ENCODE results near the gene SPECC1. TPM values are rescaled to one million over a fixed set of nuclear protein-coding genes. Genes with fewer than 3 reads are reported as not detected.

The SPECC1 gene
- total and polyA plus RNA-seq, 2 of the 4 experiments (the other 2 are of a cell fraction): 16.9 to 26.2 TPM

- no peaks in the 10 kb centered on the region for H3K4me1 ChIP-seq (ENCODE audit: control insufficient read depth, insufficient read depth, low read length)
- POLR2A ChIA-PET (ENCODE audit: unreplicated experiment): no interaction called here
- no TSS peak for BruUV-seq (replicated peaks)
Measured at GRCh38 chr17:20315821-20316220, 306.7 kb downstream of the SPECC1 start.

More at GRCh38 chr17:20315821-20316220, 306.7 kb downstream of the SPECC1 start:
- Histone ChIP-seq H4K8ac (ENCODE audit: low read depth in 2 of 2, low read length in 2 of 2) (no peak overlapping the region), H3K27ac (ENCODE audit: insufficient read depth, low read length) (no peak overlapping the region), H3K27me3 (ENCODE audit: control insufficient read depth, insufficient read depth, low read length) (no peaks in the 10 kb centered on the region), H4K20me1 (ENCODE audit: insufficient read depth, low read length) (no peaks in the 10 kb centered on the region), H3K9me1 (ENCODE audit: insufficient read depth, low read length) (no peaks in the 10 kb centered on the region), H2AFZ (replicated peaks; ENCODE audit: low read length, poor library complexity) (no peak overlapping the region), H2BK120ac (ENCODE audit: low read depth, low read length) (no peak overlapping the region), H3K36me3 (ENCODE audit: control insufficient read depth, insufficient read depth, low read length) (peaks cover 10% of the 10 kb centered on the region), H2AK5ac (ENCODE audit: low read depth, low read length) (no peak overlapping the region), H2BK5ac (ENCODE audit: low read depth, low read length, poor library complexity, severe bottlenecking) (no peak overlapping the region), H2BK15ac (ENCODE audit: low read depth, low read length) (no peak overlapping the region), H4K5ac (ENCODE audit: low read depth, low read length) (no peak overlapping the region), H3K18ac (ENCODE audit: low read depth, low read length) (no peak overlapping the region), H3K14ac (replicated peaks; ENCODE audit: low read depth, low read length) (no peak overlapping the region), H2BK20ac (ENCODE audit: low read depth, low read length) (no peak overlapping the region), H3K9me3 (ENCODE audit: control insufficient read depth, insufficient read depth, low read length) (no peaks in the 10 kb centered on the region), H3K23ac (ENCODE audit: low read depth, low read length) (no peak overlapping the region), H3K4me3 (ENCODE audit: insufficient read depth, low read depth, low read length) (no peak overlapping the region), H3K4ac (ENCODE audit: low read depth, low read length) (no peak overlapping the region), H3K56ac (ENCODE audit: extremely low read depth, insufficient read depth, low read length) (no peak overlapping the region), H3K79me1 (ENCODE audit: low read depth in 1 of 2, low read length in 2 of 2) (no peaks in the 10 kb centered on the region; a peak in 1 of 4 replicates), H4K91ac (ENCODE audit: insufficient read depth, low read depth, low read length) (no peak overlapping the region), H3K9ac (ENCODE audit: low read depth, low read length) (no peak overlapping the region), H2AK9ac (replicated peaks; ENCODE audit: low read depth, low read length, poor library complexity) (no peak overlapping the region), H3K4me2 (ENCODE audit: low read depth, low read length) (no peak overlapping the region)
- intact Hi-C loops (cut with micrococcal nuclease) (loop anchor here (5.0 kb wide), 1 partner anchor 319 kb away; no protein-coding TSS in a partner anchor), dilution Hi-C loops (cut with HindIII; ENCODE audit: low sequenced_read_pairs, unreplicated experiment) (no loop called here), in situ Hi-C loops (cut with MboI; ENCODE audit: low sequenced_read_pairs) (loop anchor here (5.0 to 10.0 kb wide), 3 partner anchors 91 to 321 kb away; no protein-coding TSS in a partner anchor)
- WGBS, 2 experiments (ENCODE audit: extremely low coverage in 2 of 2, insufficient read length in 1 of 2): no CpG with 5 or more reads among the region's 4 CpGs
- CTCF ChIA-PET: no interaction called here
- peak; percentile 4 for DNase-seq
- ATAC-seq (ENCODE audit: low read depth): no peak
- TF ChIP-seq CHD1 (IDR thresholded peaks at IDR 0.05; ENCODE audit: low read depth, low read length): no peak
- no peak for TF ChIP-seq RFX5 (IDR thresholded peaks at IDR 0.05; ENCODE audit: low read depth, low read length)
- no peak for TF ChIP-seq RCOR1 (IDR thresholded peaks at IDR 0.05; ENCODE audit: insufficient replicate concordance, low read length)
- TF ChIP-seq SMC3 (IDR thresholded peaks at IDR 0.05; ENCODE audit: low read depth, low read length): no peak
- no peak for TF ChIP-seq FOS (IDR thresholded peaks at IDR 0.05; ENCODE audit: low read depth, low read length)
- no peak for TF ChIP-seq MAZ (IDR thresholded peaks at IDR 0.05; ENCODE audit: borderline replicate concordance, low read depth, low read length)
- no peak for TF ChIP-seq CEBPB (IDR thresholded peaks at IDR 0.05; ENCODE audit: low read depth, low read length)
- no peak for TF ChIP-seq NFE2L2 (IDR thresholded peaks at IDR 0.05; ENCODE audit: low read depth, low read length)
- no peak for TF ChIP-seq RAD21 (IDR thresholded peaks at IDR 0.05; ENCODE audit: low read length)
- TF ChIP-seq, protein P1, sequence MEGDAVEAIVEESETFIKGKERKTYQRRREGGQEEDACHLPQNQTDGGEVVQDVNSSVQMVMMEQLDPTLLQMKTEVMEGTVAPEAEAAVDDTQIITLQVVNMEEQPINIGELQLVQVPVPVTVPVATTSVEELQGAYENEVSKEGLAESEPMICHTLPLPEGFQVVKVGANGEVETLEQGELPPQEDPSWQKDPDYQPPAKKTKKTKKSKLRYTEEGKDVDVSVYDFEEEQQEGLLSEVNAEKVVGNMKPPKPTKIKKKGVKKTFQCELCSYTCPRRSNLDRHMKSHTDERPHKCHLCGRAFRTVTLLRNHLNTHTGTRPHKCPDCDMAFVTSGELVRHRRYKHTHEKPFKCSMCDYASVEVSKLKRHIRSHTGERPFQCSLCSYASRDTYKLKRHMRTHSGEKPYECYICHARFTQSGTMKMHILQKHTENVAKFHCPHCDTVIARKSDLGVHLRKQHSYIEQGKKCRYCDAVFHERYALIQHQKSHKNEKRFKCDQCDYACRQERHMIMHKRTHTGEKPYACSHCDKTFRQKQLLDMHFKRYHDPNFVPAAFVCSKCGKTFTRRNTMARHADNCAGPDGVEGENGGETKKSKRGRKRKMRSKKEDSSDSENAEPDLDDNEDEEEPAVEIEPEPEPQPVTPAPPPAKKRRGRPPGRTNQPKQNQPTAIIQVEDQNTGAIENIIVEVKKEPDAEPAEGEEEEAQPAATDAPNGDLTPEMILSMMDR (conservative IDR thresholded peaks at IDR 0.05; ENCODE audit: low read depth, low read length): no peak
- no peak for TF ChIP-seq BHLHE40 (IDR thresholded peaks at IDR 0.05; ENCODE audit: low read depth, low read length)
- no peak for TF ChIP-seq MXI1 (IDR thresholded peaks at IDR 0.05; ENCODE audit: borderline replicate concordance, low read depth, low read length)

Data from IMR-90 (cell line).